ENCODE measurements around the gene MRPL50. TPM values are rescaled to one million over a fixed set of nuclear protein-coding genes. Genes with fewer than 3 reads are reported as not detected.

The MRPL50 gene
- total RNA-seq, 2 donors from 2014 or later = 6.6 TPM

DNA sequence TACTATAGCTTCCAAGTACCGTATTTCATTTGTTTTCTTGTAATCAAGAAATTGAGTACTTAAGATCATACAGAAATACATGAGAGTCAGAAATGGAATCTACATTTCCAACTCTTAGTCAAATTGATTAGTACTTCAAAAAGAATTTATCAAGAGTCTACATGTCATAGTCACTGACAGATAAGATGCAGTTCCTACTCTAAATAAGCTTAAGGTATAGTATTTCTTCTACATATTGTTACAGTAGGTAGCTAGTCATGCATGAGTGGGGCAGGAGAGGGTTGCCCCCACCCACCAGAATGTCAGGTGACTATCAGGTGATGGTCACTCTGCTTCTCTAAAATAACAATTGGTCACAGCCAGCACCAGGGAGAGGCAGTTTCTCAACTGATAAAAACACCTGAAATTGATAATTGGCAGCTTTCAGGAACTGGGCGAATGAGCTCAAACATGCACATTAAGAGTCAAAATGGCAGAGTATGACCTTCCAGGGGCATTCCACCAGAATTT, 16.5 kb downstream of the MRPL50 start:
- H3K27me3 Mint-ChIP-seq = no peaks in the 10 kb centered on the region
- H3K27ac Mint-ChIP-seq = no peak overlapping the region
- H3K9me3 ChIP-seq (ENCODE audit: control insufficient read depth, low read length, poor library complexity, severe bottlenecking) = no peaks in the 10 kb centered on the region
- H3K4me1 Mint-ChIP-seq = no peaks in the 10 kb centered on the region
- DNase-seq = no peak
- ATAC-seq = no peak
- H3K36me3 Mint-ChIP-seq (ENCODE audit: low read depth) = no peaks in the 10 kb centered on the region
- no peak overlapping the region for H3K4me3 Mint-ChIP-seq

GRCh38 chr9:101381118-101381517, 17.3 kb downstream of the MRPL50 start:
- H3K36me3 Mint-ChIP-seq (ENCODE audit: low read depth) = no peaks in the 10 kb centered on the region
- H3K4me3 Mint-ChIP-seq = no peak overlapping the region
- DNase-seq (no peak), ATAC-seq (no peak)
- peaks cover 5% of the 10 kb centered on the region for H3K27me3 Mint-ChIP-seq
- H3K9me3 ChIP-seq (ENCODE audit: control insufficient read depth, low read length, poor library complexity, severe bottlenecking) = no peaks in the 10 kb centered on the region
- no peaks in the 10 kb centered on the region for H3K4me1 Mint-ChIP-seq
- H3K27ac Mint-ChIP-seq = no peak overlapping the region

- Mint-ChIP-seq H3K36me3 (ENCODE audit: low read depth) (peaks cover 3% of the 10 kb centered on the region), H3K4me3 (no peak overlapping the region), H3K4me1 (no peaks in the 10 kb centered on the region), H3K27ac (no peak overlapping the region), H3K27me3 (peaks cover 10% of the 10 kb centered on the region)
- DNase-seq = no peak
- H3K9me3 ChIP-seq (ENCODE audit: control insufficient read depth, low read length, poor library complexity, severe bottlenecking) = no peaks in the 10 kb centered on the region
- no peak for ATAC-seq
Measured at GRCh38 chr9:101380295-101380694, 18.1 kb downstream of the MRPL50 start.

- no peak for ATAC-seq
- H3K9me3 ChIP-seq (ENCODE audit: control insufficient read depth, low read length, poor library complexity, severe bottlenecking) = no peaks in the 10 kb centered on the region
- Mint-ChIP-seq H3K27ac (no peak overlapping the region), H3K27me3 (peaks cover 10% of the 10 kb centered on the region), H3K4me1 (no peaks in the 10 kb centered on the region), H3K4me3 (no peak overlapping the region), H3K36me3 (ENCODE audit: low read depth) (peaks cover 3% of the 10 kb centered on the region)
- no peak for DNase-seq
Measured at GRCh38 chr9:101376111-101376848, 22.1 kb downstream of the MRPL50 start.

DNA sequence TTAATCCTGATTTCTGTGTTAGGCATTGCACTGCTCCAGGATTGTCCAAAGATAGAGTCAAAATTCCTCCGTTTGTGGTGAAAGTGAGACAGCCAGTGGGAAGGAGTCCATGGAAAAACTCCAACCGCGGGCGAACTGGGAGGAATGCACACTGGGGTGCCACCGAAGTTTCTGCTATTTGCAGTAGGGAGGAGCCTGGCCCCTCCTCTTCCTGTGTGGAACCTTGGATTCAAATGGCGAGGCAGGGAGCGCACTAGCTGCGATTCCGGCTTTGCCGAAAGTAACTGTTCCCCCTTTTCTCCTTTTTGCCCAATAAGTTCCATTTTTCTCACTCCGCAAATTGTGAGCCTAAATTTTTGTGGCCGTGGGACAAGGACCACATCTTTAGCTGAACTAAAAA, 22.9 kb downstream of the MRPL50 start:
- ATAC-seq (no peak), DNase-seq (no peak)
- H3K27me3 Mint-ChIP-seq = peaks cover 10% of the 10 kb centered on the region
- H3K36me3 Mint-ChIP-seq (ENCODE audit: low read depth) = peaks cover 3% of the 10 kb centered on the region
- no peak overlapping the region for H3K27ac Mint-ChIP-seq
- no peaks in the 10 kb centered on the region for H3K9me3 ChIP-seq (ENCODE audit: control insufficient read depth, low read length, poor library complexity, severe bottlenecking)
- H3K4me3 Mint-ChIP-seq = no peak overlapping the region
- H3K4me1 Mint-ChIP-seq = no peaks in the 10 kb centered on the region

DNA sequence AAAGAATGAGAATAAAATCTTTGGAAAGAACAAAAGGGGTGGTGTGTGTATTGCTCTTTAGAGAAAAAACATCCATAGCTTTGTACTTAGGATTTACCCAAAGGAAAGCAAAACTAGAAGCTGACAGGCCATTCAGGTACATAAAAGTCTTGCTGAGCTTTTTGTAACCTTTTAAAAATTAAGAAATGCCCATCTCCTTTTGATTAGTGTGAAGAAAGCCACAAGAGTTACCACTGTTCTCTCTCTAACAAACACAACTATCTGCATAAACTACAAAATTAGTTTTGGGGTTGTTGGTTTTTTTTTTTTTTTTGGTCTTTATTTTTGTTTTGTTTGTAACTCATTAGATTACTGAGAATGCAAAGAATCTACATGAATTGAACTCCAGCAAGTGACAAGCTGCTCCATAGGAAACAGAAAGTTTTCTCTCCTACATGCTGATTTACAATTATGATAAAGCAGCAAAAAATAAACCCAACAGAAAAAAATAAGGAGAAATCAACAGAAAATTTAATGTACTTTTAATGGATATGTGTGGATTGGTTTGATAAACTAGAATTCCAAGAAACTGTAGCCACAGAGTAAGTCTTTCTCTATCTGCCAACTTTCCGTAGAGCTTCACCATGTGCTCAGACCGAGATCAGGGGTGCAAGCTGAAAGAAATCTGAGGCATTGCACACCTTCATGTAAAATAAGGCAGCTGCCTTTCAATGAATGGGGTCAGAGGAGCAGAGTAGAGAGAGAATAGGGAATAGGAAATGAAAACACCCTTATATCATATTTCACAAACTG, 25.9 kb downstream of the MRPL50 start:
- H3K4me1 Mint-ChIP-seq = no peaks in the 10 kb centered on the region
- no peaks in the 10 kb centered on the region for H3K9me3 ChIP-seq (ENCODE audit: control insufficient read depth, low read length, poor library complexity, severe bottlenecking)
- DNase-seq (no peak), ATAC-seq (no peak)
- H3K27me3 Mint-ChIP-seq = peaks cover 16% of the 10 kb centered on the region
- H3K36me3 Mint-ChIP-seq (ENCODE audit: low read depth) = peaks cover 3% of the 10 kb centered on the region
- no peak overlapping the region for H3K27ac Mint-ChIP-seq
- H3K4me3 Mint-ChIP-seq = no peak overlapping the region

DNA sequence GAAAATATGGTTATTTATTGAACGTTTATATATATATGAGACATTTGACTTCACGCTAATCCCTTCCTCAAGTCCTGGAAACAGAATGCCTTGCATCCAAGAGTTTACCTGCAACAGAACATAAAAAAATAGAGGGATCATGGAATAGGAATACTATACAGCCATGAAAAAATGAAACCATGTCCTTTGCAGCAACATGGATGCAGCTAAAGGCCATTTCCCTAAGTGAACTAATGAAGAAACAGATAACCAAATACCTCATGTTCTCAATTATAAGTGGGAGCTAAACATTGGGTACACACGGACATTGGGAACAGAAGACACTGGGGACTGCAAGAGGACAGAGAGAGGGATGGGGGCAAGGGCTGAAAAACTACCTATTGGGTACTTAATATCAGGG, 26.6 kb downstream of the MRPL50 start:
- no peaks in the 10 kb centered on the region for H3K4me1 Mint-ChIP-seq
- no peaks in the 10 kb centered on the region for H3K9me3 ChIP-seq (ENCODE audit: control insufficient read depth, low read length, poor library complexity, severe bottlenecking)
- no peak overlapping the region for H3K4me3 Mint-ChIP-seq
- H3K27ac Mint-ChIP-seq = no peak overlapping the region
- H3K27me3 Mint-ChIP-seq = peaks cover 16% of the 10 kb centered on the region
- ATAC-seq (no peak), DNase-seq (no peak)
- H3K36me3 Mint-ChIP-seq (ENCODE audit: low read depth) = peaks cover 3% of the 10 kb centered on the region

GRCh38 chr9:101369884-101370531, 28.4 kb downstream of the MRPL50 start:
- no peak overlapping the region for H3K4me3 Mint-ChIP-seq
- H3K9me3 ChIP-seq (ENCODE audit: control insufficient read depth, low read length, poor library complexity, severe bottlenecking) = no peaks in the 10 kb centered on the region
- no peak overlapping the region for H3K27ac Mint-ChIP-seq
- H3K4me1 Mint-ChIP-seq = no peaks in the 10 kb centered on the region
- no peaks in the 10 kb centered on the region for H3K36me3 Mint-ChIP-seq (ENCODE audit: low read depth)
- peaks cover 6% of the 10 kb centered on the region for H3K27me3 Mint-ChIP-seq
- DNase-seq (no peak), ATAC-seq (no peak)

- H3K27me3 Mint-ChIP-seq = peaks cover 6% of the 10 kb centered on the region
- no peak overlapping the region for H3K27ac Mint-ChIP-seq
- H3K4me1 Mint-ChIP-seq = no peaks in the 10 kb centered on the region
- ATAC-seq = no peak
- no peaks in the 10 kb centered on the region for H3K9me3 ChIP-seq (ENCODE audit: control insufficient read depth, low read length, poor library complexity, severe bottlenecking)
- DNase-seq = no peak
- H3K36me3 Mint-ChIP-seq (ENCODE audit: low read depth) = no peaks in the 10 kb centered on the region
- H3K4me3 Mint-ChIP-seq = no peak overlapping the region
Measured at GRCh38 chr9:101369286-101369685, 29.1 kb downstream of the MRPL50 start.

DNA sequence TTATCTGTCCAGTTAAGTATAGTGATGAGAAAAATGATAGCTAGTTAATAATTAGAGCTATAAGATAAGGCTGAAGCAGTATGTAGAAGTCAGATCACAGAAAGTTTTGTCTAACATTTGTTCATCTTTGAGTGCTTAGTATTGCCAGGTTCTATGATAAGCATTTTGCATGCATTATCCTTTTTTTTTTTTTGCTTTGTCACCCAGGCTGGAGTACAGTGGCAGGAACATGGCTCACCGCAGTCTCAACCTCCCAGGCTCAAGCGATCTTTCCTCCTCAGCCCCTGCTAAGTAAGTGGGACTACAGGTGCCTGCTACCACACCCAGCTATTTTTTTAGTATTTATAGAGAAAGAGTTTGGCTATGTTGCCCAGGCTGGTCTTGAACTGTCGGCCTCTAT, 31.1 kb downstream of the MRPL50 start:
- ATAC-seq (no peak), DNase-seq (no peak)
- Mint-ChIP-seq H3K27me3 (peaks cover 6% of the 10 kb centered on the region), H3K4me1 (no peaks in the 10 kb centered on the region), H3K36me3 (ENCODE audit: low read depth) (no peaks in the 10 kb centered on the region), H3K4me3 (no peak overlapping the region), H3K27ac (no peak overlapping the region)
- no peaks in the 10 kb centered on the region for H3K9me3 ChIP-seq (ENCODE audit: control insufficient read depth, low read length, poor library complexity, severe bottlenecking)

- H3K9me3 ChIP-seq (ENCODE audit: control insufficient read depth, low read length, poor library complexity, severe bottlenecking) = no peaks in the 10 kb centered on the region
- Mint-ChIP-seq H3K27me3 (peaks cover 6% of the 10 kb centered on the region), H3K4me3 (no peak overlapping the region), H3K36me3 (ENCODE audit: low read depth) (no peaks in the 10 kb centered on the region), H3K27ac (no peak overlapping the region), H3K4me1 (no peaks in the 10 kb centered on the region)
- no peak for ATAC-seq
- no peak for DNase-seq
Measured at GRCh38 chr9:101366038-101366756, 32.2 kb downstream of the MRPL50 start.

- Mint-ChIP-seq H3K4me1 (no peaks in the 10 kb centered on the region), H3K4me3 (no peak overlapping the region), H3K27me3 (peaks cover 6% of the 10 kb centered on the region), H3K27ac (no peak overlapping the region), H3K36me3 (ENCODE audit: low read depth) (no peaks in the 10 kb centered on the region)
- ATAC-seq (no peak), DNase-seq (no peak)
- no peaks in the 10 kb centered on the region for H3K9me3 ChIP-seq (ENCODE audit: control insufficient read depth, low read length, poor library complexity, severe bottlenecking)
Measured at GRCh38 chr9:101365181-101365580, 33.2 kb downstream of the MRPL50 start.

GRCh38 chr9:101362450-101362849, 36.0 kb downstream of the MRPL50 start:
- no peaks in the 10 kb centered on the region for H3K9me3 ChIP-seq (ENCODE audit: control insufficient read depth, low read length, poor library complexity, severe bottlenecking)
- DNase-seq = no peak
- no peak for ATAC-seq
- Mint-ChIP-seq H3K4me3 (no peak overlapping the region), H3K36me3 (ENCODE audit: low read depth) (no peaks in the 10 kb centered on the region), H3K4me1 (no peaks in the 10 kb centered on the region), H3K27ac (no peak overlapping the region), H3K27me3 (no peaks in the 10 kb centered on the region)

Data from T-helper 17 cell (primary cell).